OCI-LY3 (cell line): ENCODE measurements around the gene SUCLG2.

Experiments used
- EZH2phosphoT487 ChIP-seq: fragments of 200-600 bp; shearing (Covaris generic); IDR thresholded peaks from 2 replicates; pipeline ENCODE4 v1.6.1; 2018; ENCODE audit warnings: antibody characterized with exemption, mixed run types, low read depth
- TF ChIP-seq, protein P1 (sequence below): fragments of 200-600, 300-600 bp; sonication (generic); IDR thresholded peaks from 2 replicates; pipeline ENCODE4 v1.5.1; 2014; ENCODE audit warnings: antibody characterized with exemption, low read length, low read depth

DNA sequence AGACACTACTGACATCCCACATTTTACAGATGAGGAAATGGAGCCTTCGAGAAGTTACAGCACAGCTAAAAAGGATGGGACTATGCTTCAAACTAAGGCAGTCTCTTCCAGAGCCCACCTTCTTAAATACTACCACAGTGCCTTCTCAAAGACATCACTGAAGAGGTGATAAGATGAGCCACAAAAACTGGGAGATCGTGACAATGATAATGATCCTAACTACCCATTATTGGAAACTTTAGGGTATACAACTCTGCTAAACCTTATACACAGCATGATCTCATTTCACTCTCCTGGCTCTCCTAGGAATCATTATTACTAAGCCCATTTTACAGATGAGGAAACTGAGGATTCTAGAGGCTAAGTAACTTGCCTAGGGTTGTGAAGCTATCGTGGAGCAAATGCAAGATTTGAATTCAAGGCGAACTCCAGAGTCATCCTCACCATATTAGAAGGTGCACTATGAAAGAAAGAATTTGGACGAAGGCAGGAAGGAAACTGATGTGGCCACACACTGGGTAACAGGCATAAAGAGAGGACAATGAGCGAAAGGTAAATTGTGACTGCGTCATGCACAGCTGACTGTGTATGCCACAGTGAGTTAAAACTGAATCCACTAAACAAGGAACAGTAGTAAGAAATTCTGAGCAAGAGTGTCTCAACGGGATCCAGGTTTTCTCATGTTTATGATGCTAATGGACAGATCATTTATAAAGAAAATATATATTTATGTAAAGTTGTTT lies 55.4 kb downstream of the SUCLG2 start:
- TF ChIP-seq, protein P1, sequence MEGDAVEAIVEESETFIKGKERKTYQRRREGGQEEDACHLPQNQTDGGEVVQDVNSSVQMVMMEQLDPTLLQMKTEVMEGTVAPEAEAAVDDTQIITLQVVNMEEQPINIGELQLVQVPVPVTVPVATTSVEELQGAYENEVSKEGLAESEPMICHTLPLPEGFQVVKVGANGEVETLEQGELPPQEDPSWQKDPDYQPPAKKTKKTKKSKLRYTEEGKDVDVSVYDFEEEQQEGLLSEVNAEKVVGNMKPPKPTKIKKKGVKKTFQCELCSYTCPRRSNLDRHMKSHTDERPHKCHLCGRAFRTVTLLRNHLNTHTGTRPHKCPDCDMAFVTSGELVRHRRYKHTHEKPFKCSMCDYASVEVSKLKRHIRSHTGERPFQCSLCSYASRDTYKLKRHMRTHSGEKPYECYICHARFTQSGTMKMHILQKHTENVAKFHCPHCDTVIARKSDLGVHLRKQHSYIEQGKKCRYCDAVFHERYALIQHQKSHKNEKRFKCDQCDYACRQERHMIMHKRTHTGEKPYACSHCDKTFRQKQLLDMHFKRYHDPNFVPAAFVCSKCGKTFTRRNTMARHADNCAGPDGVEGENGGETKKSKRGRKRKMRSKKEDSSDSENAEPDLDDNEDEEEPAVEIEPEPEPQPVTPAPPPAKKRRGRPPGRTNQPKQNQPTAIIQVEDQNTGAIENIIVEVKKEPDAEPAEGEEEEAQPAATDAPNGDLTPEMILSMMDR, result no peak
- no peak for TF ChIP-seq EZH2phosphoT487
